Stimulated activated CD4-positive, alpha-beta T cell treated with anti-CD3 and anti-CD28 coated beads, Interleukin-2, amount 100 ng/mL, for 4 hours (primary cell): ENCODE data around the gene DIPK1B.
"Not testable (repeated sequence)": the region's sequence is repeated elsewhere in the genome, so short reads cannot be mapped to it uniquely, and the experiment has no call there.

Source experiments
- DNase-seq: peaks from one replicate; pipeline ENCODE4 v3.0.0-alpha.2; 2020; ENCODE audit warnings: low read depth

The DIPK1B gene

DNA sequence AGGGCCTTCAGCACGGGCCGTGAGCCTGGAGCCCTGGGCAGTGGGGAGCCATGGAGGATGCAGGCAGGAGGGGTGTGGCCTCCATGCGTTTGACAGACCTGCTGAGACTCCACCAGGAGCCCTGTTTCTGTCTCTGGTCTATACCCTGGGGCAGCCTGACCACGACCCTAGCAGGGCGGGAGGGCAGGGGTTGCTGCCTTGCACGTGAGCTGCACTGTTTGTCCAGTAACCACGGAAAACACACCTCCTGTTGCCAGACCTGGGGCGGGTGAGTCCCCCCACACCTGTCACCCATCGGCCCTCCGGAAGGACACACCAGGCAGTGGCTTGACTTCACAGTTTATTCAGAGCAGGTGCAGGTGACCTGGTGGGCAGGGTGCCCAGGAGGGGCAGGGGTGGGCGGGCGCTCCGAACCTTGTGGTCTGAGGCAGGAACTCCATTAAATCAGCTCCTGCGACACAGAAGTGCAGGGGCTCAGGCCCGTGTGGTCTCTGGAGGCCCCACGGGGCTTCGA, 41.7 kb downstream of the DIPK1B start:
- DNase-seq: no peak

DNA sequence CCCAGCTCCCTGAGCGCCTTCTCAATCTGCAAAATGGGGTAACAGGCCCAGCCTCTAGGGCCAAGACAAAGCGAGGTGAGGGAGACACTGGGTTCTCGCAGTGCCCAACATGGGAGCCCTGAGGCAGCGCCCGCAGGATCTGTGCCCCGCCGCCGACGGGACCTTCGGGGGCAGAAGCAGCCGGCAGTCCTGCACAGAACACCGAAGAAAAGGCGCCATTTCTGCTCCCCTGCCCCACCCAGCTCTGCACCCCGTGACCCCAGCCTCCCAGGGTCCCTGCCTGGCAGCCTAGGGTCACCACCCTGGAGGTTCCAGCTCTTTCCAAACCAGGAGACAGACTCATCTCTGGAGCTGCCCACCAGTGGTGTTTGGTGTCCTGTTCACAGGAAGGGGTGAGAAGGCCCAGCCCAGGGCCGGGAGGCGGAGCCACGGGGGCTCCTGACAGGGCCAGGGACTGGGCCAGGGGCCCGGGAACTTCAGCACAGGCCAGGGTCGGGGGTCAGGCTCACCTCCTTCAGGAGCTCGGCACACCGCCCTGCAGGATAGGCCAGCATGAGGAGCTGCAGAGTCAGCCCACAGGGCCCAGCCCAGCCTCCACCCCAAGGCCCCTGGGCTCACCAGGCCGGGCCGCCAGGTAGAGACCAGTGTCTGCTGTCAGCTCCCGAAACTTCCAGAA, 42.4 kb downstream of the DIPK1B start:
- DNase-seq: no peak

DNA sequence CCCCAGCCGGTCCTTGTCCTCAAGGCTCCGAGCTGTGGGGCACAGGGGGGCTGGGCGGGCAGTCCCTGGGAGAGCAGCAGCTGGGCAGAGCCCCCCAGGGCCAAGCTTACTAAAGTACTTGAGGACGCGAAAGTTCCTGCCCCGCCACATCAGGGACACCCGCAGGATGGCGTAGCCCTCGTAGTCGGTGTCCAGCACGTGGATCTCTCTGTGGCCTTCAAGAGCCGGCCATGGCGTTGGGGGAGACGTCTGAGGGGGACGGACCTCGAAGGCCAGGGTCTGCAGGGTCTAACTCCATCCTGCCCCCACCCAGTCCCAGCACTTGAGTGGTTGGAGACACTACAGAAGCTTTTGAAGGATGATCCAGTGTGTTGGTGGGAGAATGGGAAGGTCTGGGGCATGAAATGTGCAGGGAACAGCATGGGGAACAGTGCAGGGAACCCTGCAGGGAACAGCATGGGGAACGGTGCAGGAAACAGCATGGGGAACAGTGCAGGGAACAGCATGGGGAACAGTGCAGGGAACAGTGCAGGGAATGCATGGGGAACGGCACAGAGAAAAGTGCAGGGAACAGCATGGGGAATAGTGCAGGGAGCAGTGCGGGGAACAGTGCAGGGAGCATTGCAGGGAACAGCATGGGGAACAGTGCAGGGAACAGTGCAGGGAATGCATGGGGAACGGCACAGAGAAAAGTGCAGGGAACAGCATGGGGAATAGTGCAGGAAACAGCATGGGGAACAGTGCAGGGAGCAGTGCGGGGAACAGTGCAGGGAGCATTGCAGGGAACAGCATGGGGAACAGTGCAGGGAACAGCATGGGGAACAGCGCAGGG, 43.1 kb downstream of the DIPK1B start:
- DNase-seq: not testable (repeated sequence)

DNA sequence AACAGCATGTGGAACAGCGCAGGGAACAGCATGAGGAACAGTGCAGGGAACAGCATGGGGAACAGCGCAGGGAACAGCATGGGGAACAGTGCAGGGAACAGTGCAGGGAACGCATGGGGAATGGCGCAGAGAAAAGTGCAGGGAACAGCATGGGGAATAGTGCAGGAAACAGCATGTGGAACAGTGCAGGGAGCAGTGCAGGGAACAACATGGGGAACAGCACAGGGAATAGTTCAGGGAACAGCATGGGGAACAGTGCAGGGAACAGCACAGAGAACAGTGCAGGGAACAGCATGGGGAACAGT, 43.7 kb downstream of the DIPK1B start:
- DNase-seq: no peak

DNA sequence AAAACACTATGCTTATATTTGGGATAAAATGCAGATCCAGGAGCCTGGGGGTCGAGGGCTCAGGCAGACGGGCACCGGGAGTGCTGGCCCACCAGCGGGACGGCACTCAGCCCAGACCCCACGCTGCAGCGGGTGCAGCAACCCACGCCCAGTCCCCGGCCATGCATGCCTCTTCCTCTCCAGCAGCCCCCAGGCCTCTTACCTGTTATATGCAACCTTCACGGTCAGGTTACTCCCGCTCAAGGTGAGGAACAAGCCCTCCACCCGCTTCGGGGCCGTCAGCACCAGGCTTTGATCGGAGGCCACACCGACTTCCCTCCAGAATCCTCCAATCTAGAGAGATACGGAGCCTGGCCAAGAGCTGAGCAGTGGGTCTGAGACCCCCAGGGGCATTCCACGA, 44.5 kb downstream of the DIPK1B start:
- DNase-seq: no peak

DNA sequence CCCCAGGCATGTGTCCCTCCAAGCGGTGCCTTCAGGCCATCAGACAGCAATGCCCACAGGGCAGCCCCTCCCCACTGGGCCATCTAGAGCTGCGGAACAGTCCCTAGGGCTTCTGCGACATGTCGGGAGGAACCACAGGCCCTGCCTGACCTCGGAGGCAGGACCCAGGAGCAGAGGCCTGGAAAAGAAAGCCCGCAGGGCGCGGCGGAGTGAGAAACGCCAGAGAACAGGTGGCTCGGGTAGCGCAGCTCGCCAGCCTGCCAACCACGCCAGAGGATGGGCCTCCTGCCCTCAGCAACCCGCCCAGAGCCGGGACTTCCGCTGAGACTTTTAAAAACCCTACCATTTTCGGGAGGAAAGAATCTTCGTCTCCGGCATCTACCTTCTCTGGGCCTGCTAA, 45.0 kb downstream of the DIPK1B start:
- no peak for DNase-seq

DNA sequence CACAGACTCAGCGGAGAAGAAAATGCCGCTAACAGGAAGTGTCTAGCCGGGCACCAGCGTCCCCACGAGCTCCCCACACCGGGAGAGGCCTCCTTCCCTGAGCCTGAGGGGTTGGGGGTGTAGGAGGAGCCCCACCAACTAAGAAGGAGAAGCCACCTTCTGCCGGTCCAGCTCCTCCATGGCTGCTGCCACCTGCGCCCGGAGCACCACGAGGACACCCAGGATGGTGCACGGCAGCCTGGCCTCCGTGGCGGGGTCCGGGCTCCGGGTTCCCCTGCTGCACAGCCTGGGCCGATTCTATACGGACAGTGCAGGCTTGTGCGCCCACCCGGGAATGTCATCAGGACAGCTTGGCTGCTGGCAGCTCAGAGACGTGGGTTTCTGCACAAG, 45.4 kb downstream of the DIPK1B start:
- no peak for DNase-seq

DNA sequence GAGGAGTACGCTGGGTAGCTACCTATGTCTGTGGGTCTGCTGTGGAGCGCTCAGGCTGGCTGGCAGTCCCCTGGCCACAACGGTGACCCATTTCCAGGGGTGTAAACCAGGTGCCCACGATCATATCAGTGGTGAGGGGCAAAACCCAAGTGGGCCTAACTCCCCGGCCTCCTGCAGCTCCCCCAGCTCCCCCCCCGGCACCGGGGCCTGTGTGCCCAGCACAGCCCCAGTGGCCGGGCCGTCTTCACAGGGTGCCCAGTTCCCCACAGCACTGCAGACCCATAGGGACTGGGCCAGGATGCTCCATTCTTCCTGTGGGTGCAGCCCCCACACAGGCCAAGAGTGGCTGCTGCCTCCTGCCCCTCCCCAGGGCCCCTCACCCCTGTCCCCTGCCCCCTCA, 46.6 kb downstream of the DIPK1B start:
- DNase-seq: no peak

DNA sequence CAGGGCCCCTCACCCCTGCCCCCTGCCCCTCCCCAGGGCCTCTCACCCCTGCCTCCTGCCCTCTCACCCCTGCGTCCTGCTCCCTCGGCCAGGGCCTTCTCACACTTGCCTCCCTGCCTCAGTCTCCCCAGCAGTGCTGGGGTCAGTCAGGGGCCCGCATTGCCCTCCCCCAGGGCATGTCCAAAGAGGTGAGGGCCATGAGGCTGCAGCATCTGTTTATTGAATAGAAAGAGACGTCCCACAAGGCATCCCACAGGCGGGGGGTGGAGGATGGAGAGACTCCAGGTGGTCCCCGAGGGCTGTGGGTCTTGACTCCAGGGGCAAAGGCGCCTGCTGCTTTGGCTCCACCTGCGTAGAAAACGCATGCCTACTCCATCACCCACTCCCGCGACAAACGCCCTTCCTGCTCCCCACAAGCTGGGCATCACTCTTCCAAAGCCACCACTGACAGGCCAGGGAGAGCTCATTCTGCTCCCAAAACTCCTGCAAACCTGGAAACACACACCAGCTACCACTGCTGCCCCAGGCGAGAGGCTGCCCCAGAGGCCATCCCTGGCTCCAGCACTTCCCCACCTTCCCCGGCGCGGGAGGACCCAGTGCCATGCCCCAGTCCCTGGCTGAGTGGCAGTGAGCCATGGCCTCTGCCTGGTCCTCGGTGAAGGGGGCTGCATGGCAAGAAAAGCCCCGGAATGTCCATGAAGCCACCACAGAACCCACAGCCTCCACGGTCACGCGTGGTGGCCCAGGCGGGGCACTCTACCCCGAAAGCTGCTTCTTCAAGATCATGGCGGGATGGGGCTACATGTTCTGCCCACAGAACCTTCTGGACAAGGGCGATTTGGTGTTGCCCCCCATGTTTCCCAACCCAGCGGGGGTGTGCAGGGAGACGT, 47.3 kb downstream of the DIPK1B start:
- no peak for DNase-seq

DNA sequence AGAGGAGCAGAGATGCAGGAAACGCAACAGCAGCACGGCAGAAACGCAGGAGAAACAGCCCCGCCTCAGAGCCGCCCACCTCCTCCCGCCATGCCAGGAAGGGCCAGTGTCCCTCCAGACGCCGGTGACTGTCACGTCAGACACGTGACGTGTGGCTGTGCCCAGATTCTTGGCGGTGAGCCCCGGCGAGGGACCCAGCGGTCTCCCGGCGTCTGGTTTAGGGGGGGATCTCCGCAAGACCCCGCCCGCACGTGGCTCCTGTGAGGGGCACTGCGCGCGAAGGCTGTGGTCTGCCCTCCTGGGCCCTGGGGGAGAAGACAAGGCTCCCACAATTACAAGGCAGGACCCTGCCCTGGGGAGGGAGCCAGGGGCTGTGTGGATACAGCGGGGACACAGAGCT, 48.1 kb downstream of the DIPK1B start:
- DNase-seq: no peak

DNA sequence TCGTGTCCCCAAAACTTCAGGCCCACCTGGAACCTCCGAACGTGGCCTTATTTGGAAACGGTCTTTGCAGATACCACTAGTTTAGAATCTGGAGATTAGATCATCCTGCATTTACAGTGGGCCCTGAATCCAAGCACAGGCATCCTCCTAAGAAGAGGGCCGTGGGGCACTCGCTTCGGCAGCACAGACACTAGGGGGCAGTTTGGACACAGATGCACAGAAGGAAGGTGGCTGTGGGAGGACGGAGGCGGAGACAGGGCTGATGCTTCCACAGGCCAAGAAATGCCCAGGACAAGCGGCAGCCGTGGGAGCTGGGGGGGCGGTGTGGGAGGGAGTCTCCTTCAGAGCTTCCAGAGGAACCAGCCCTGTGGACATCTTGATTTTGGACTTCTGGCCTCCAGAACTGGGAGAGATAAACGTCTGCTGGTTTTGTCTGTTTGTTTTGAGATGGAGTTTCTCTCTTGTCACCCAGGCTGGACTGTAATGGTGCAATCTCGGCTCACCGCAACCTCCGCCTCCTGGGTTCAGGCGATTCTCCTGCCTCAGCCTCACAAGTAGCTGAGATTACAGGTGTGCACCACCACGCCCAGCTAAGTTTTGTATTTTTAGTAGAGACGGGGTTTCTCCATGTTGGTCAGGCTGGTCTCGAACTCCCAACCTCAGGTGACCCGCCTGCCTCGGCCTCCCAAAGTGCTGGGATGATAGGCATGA, 48.6 kb downstream of the DIPK1B start:
- DNase-seq: not testable (repeated sequence)

DNA sequence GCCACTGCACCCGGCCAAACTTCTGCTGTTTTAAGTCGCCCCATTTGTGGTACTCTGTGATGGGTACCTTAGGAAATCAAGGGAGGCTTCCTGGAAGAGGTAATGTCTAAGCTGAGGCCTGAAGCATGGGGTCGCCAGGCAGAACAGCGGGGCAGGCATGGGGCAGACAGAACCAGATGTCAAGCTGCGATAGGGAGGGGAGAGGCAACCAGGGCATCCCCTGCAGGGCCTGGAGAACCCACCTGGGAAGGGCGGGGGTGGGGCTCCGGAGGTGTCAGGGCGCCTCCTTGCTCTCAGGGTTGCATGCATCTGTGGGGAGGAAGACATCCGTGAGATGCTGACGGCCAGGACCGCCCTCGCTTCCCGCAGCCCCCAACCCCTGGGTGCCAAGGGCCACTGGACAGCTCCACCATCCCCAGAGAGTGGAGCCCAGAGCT, 49.2 kb downstream of the DIPK1B start:
- no peak for DNase-seq

DNA sequence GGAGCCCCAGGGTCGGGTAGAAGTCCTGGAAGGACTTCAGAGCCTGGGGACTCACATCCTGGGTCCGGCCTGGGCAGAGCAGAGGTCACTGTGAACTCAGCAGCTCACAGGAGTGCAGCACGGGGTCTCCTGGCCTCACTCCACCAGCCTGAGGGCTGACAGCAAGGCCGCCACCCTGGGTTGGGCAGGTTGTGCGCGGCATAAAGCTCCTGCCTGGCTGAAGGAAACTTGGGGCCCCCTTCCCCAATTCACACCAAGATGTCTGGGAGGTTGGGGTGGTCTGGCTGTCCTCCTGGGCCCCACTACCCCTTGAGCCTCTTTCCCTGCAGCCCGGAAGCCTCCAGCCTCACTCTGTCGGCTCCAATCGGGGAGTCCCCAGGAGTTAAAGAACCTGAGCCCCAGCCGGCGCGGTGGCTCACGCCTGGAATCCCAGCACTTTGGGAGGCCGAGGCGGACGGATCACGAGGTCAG, 49.9 kb downstream of the DIPK1B start:
- no peak for DNase-seq

DNA sequence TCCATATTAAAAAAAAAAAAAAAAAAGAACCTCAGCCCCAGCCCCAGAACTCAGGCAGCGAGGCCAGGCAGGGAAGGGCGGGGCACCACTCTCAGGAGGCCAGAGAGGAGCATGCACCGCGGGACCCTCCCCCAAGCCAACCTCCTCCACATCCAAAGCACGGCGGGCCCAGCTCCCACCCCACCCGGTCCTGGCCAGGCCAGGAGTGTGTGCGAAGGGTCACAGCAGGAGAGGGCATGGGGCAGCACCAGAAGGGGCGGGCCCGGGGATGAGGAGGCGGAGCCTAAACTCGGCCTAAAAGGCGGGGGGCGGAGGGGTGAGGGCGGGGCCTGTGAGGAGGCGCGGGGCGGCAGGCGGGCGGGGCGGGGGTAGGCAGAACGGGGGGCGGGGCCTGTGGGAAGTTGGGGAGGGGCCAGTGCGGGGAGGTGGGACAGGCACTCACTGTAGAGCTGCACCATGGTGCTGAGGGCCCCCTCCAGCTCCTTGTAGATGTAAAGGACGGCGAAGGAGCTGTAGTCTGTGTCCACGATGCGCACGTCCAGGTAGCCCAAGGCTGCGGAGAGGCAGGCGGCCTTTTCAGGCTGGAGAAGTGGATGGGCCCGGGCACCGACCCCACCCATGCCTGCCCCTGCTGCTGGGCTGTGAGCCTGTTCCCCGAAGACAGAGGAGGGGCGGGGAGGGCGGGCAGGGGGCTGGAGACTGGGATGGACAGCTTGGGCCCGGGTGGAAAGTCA, 50.7 kb downstream of the DIPK1B start:
- DNase-seq: peak; percentile 26

DNA sequence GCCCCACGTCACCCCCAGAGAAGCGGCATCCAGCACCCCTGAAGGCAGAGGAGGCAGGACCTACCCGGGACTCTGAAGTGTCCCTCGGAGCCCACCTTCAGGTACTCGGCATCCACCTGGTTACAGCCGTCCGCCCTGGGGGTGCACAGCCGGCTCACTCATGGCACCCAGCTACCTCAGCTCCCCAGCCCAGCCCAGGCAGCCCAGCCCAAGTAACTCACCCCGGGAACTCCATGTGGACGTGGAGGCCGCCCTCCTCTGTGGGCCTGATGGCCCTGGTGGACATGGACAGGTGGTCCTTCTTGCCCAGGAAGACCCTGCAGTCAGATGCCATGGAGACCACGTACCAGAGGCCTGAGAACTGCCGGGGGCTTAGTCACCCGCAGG, 51.3 kb downstream of the DIPK1B start:
- no peak for DNase-seq

DNA sequence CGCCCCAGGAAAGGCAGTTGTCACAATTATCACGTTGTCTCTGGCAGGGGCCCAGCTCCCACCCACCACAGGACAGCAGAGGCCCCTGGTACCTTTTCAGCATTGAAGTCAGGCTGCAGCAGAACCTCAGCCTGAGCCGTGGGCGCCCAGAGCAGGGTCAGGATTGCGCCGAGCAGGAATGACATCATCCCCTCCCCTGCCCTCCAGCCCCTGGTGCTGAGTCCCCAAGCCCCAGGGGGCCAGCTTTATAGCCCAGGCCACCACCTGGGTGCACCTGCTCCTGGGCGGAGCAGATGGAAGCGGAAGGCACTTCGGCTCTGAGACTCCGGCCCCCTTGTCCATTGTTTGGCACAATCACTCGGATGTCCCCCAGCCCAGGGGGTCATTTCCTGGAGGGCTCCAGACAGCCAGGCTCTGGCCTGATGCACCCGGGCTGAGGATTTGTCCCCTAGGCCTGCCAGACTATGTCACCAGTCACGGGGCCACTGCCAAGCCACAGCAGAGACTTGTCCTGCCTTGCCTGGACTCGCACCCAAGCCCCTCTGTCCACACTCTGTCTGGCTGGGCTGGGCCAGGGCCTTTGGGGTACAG, 52.0 kb downstream of the DIPK1B start, which contains the start of gene LCN15:
Gene LCN15, minus strand, starts transcription at position 218 of the 591 bp plus-strand sequence. Its CDS starts 30 bp downstream, at position 188.
- no peak for DNase-seq

DNA sequence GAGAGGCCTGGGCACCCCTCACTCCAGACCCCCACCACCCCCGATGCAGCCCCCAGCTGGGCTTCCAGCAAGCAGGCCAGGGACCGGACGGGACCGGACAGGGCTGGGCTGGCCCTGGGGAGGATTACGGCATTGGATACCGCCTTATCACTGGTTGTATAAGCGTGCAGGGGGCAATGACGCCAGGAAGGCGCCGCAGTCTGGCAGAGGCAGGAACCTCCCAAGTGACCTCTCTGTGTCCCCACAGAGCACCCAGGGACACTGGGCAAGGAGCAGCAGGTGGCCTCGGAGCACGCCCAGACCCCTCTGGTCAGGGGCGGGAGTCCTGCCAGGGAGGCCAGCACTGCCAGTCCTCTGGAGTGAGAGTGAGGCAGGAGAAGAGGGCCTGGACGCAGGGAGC, 52.7 kb downstream of the DIPK1B start:
- DNase-seq: no peak

DNA sequence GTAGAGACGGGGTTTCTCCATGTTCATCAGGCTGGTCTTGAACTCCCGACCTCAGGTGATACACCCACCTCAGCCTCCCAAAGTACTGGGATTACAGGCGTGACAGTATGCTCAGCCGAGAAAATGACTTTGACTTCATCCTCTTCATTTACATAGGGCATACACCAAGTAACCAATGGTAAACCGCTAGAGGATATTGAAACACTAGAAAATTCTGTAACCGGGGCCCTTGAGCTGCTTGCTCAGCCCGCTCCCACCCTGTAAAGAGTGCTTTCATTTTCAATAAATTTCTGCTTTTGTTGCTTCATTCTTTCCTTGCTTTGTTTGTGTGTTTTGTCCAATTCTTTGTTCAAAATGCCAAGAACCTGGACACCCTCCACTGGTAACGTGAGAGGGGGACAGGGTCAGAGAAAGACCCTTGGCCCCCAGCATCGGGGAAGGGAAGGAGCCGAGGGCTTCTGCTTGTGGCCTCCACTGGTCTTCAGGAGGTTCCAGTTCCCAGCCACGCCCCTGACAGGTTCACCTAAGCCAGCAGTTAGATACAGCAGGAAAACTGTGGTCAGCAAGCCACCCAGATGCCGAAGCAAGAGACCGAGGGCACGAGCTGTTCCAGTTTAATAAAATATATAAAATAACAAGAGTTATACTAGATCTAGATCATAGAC, 53.5 kb downstream of the DIPK1B start:
- DNase-seq: not testable (repeated sequence)

DNA sequence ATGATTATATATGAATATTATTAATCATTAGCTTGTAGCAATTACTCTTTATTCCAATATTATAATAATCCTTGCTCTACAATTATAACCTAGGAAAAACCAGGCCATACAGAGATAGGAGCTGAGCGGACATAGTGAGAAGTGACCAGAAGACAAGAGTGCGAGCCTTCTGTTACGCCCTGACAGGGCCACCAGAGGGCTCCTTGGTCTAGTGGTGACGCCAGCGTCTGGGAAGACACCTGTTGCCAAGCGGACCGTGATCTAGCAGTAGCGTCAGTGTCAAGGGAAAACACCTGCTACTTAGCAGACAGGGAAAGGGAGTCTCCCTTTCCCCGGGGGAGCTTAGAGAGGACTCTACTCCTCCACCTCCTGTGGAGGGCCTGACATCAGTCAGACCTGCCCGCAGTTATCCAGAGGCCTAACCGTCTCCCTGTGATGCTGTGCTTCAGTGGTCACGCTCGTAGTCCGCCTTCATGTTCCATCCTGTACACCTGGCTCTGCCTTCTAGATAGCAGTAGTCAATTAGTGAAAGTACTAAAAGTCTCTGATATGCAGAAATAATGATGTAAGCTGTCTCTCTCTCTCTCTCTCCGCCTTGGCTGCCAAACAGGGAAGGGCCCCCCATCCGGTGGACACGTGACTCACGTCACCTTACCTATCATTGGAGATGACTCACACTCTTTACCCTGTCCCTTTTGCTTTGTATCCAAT, 54.2 kb downstream of the DIPK1B start:
- not testable (repeated sequence) for DNase-seq
